GM23338 (cell line): ENCODE results near the gene BAG2. TPM values are rescaled to one million over a fixed set of nuclear protein-coding genes. Genes with fewer than 3 reads are reported as not detected.

ENCODE experiments used
- ATAC-seq: fragments of 200-7000 bp; cut with Tn5 transposase; 3 replicates; pipeline ENCODE4 v1.9.1; 2020
- DNase-seq: peaks from one replicate; pipeline ENCODE4 v3.0.0-alpha.2; 2015; ENCODE audit warnings: low spot score
- H2AFZ ChIP-seq: fragments of 200-600 bp; sonication (generic); 2 replicates; pipeline ENCODE4 v1.8.0; 2016; ENCODE audit warnings: antibody characterized with exemption, mild to moderate bottlenecking, moderate library complexity
- H3F3A ChIP-seq: fragments of 200-600 bp; sonication (generic); replicated peaks from 2 replicates; pipeline ENCODE4 v1.8.0; 2017; ENCODE audit warnings: antibody characterized with exemption, mixed run types, low read depth
- H3K27ac ChIP-seq: fragments of 200-600 bp; sonication (generic); 2 replicates; pipeline ENCODE4 v1.6.1; 2016; ENCODE audit warnings: low read depth
- H3K27me3 ChIP-seq: fragments of 200-600 bp; sonication (generic); 2 replicates; pipeline ENCODE4 v1.8.0; 2016; ENCODE audit warnings: mild to moderate bottlenecking, mixed run types, moderate library complexity; ENCODE audit not compliant: insufficient read depth
- H3K36me3 ChIP-seq: fragments of 200-600 bp; sonication (generic); 2 replicates; pipeline ENCODE4 v1.8.0; 2016; ENCODE audit warnings: mild to moderate bottlenecking; ENCODE audit not compliant: insufficient read depth
- H3K4me1 ChIP-seq: fragments of 200-600 bp; sonication (generic); 2 replicates; pipeline ENCODE4 v1.8.0; 2016; ENCODE audit warnings: mild to moderate bottlenecking, moderate library complexity; ENCODE audit not compliant: insufficient read depth
- H3K4me2 ChIP-seq: fragments of 200-600 bp; sonication (generic); 2 replicates; pipeline ENCODE4 v1.7.1; 2017; ENCODE audit warnings: mixed run types
- H3K4me3 ChIP-seq: fragments of 200-600 bp; sonication (generic); 2 replicates; pipeline ENCODE4 v1.6.1; 2016; ENCODE audit warnings: mixed run types
- H3K79me2 ChIP-seq: fragments of 200-600 bp; sonication (generic); replicated peaks from 2 replicates; pipeline ENCODE4 v1.8.0; 2017; ENCODE audit warnings: mild to moderate bottlenecking; ENCODE audit not compliant: insufficient read depth
- H3K9me2 ChIP-seq: fragments of 200-600 bp; sonication (generic); 2 replicates; pipeline ENCODE4 v1.8.0; 2017; ENCODE audit not compliant: insufficient read depth
- H4K20me1 ChIP-seq: fragments of 200-600 bp; sonication (generic); replicated peaks from 2 replicates; pipeline ENCODE4 v1.8.0; 2017; ENCODE audit warnings: mild to moderate bottlenecking; ENCODE audit not compliant: insufficient read depth
- H3K27ac Mint-ChIP-seq: 2 replicates; pipeline ENCODE4 v1.8.0; 2020; ENCODE audit warnings: inconsistent platforms, mild to moderate bottlenecking, moderate library complexity, mixed read lengths
- H3K27me3 Mint-ChIP-seq: 3 replicates; pipeline ENCODE4 v1.8.0; 2022; ENCODE audit warnings: low read depth, mild to moderate bottlenecking, moderate library complexity, mixed read lengths, inconsistent platforms; ENCODE audit not compliant: insufficient read depth, poor library complexity
- H3K36me3 Mint-ChIP-seq: 3 replicates; pipeline ENCODE4 v1.8.0; 2021; ENCODE audit warnings: low read depth, mild to moderate bottlenecking, inconsistent platforms, moderate library complexity, mixed read lengths
- H3K4me1 Mint-ChIP-seq: 3 replicates; pipeline ENCODE4 v1.8.0; 2020; ENCODE audit warnings: mild to moderate bottlenecking, inconsistent platforms, mixed read lengths
- H3K4me3 Mint-ChIP-seq: 3 replicates; pipeline ENCODE4 v1.8.0; 2021; ENCODE audit warnings: moderate library complexity, mild to moderate bottlenecking, inconsistent platforms, mixed read lengths
- H3K9me3 Mint-ChIP-seq: 3 replicates; pipeline ENCODE4 v1.8.0; 2020; ENCODE audit warnings: moderate library complexity, mild to moderate bottlenecking, inconsistent platforms, mixed read lengths
- EZH2phosphoT487 ChIP-seq: fragments of 200-600 bp; sonication (generic); IDR thresholded peaks from one replicate; pipeline ENCODE4 v1.8.1; 2018; ENCODE audit warnings: antibody characterized with exemption; ENCODE audit not compliant: unreplicated experiment
- JUNB ChIP-seq: IDR thresholded peaks from one replicate; pipeline ENCODE4 v1.6.1; 2016; ENCODE audit warnings: antibody characterized with exemption; ENCODE audit not compliant: unreplicated experiment
- NANOG ChIP-seq: IDR thresholded peaks from 2 replicates; pipeline ENCODE4 v1.6.1; 2016; ENCODE audit warnings: antibody characterized with exemption, borderline replicate concordance
- STAT1 ChIP-seq: IDR thresholded peaks from one replicate; pipeline ENCODE4 v1.6.1; 2016; ENCODE audit warnings: antibody characterized with exemption; ENCODE audit not compliant: unreplicated experiment
- ZNF331 ChIP-seq: fragments of 250-450 bp; sonication (Bioruptor Pico); IDR thresholded peaks from 2 replicates; pipeline ENCODE4 v1.5.0; 2020; ENCODE audit warnings: low read depth, mild to moderate bottlenecking, moderate library complexity
- polyA plus RNA-seq: library from polyadenylated mRNA; unstranded; fragments of >200 nt; fragmentation: Nextera tagmentation; extraction: Ambion mirVana; gene quantifications from 2 replicates; pipeline ENCODE4 v1.2.1, GENCODE V29; 2016
- total RNA-seq: library from RNA; depleted of rRNA; stranded (reverse); fragments of >200 nt; shearing (Covaris generic); gene quantifications from 2 replicates; pipeline ENCODE4 v1.2.3, GENCODE V29; 2014
- TF ChIP-seq, protein P1 (sequence below): IDR thresholded peaks from 2 replicates; pipeline ENCODE4 v1.6.1; 2016; ENCODE audit warnings: antibody characterized with exemption
- TF ChIP-seq, protein P2 (sequence below), 2 experiments: fragments of 200-600 bp in 1 of 2; sonication (generic) in 1 of 2; conservative IDR thresholded peaks; 2 replicates each; pipeline versions ENCODE4 v1.5.1 to v1.6.1; 2016 to 2017; ENCODE audit warnings: antibody characterized with exemption in 2 of 2, low read depth in 2 of 2, mild to moderate bottlenecking in 2 of 2, moderate library complexity in 1 of 2
- TF ChIP-seq, protein P3 (sequence below): fragments of 250-450 bp; sonication (Bioruptor Pico); IDR thresholded peaks from 2 replicates; pipeline ENCODE4 v1.5.0; 2020; ENCODE audit warnings: mild to moderate bottlenecking, moderate library complexity

BAG2 gene
- total and polyA plus RNA-seq, 2 experiments from 2014 or later, result 8.5 to 9.5 TPM

DNA sequence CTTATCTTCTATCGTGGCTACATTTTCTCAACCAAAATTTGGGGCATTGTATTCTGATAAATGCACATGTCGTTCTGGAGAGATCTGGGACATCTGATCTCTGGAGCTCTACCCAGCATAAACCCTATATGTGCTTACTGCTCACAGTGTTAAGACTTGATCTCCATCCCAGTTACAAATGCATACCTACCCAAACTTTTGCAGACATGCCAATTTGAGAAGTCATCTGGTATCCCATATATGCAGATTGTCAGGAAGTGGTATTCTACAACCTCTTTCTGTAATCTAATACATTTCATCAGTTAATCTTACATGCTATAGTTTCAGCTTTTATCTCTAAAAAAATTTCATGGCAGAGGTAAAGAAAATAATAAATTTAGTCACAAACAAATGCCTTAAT lies 11.2 kb downstream of the BAG2 start:
- Histone ChIP-seq H3K36me3 (no peaks in the 10 kb centered on the region; the same call in none of the 2 replicates), H3K9me2 (no peaks in the 10 kb centered on the region), H4K20me1 (peaks cover 6% of the 10 kb centered on the region; the same call in 1 of the 2 replicates), H3K79me2 (peaks cover 27% of the 10 kb centered on the region), H3K27me3 (no peaks in the 10 kb centered on the region), H3K27ac (no peak overlapping the region), H3K4me3 (no peak overlapping the region), H3F3A (no peaks in the 10 kb centered on the region), H3K4me2 (no peak overlapping the region), H3K4me1 (no peaks in the 10 kb centered on the region), H2AFZ (no peak overlapping the region)
- no peaks in the 10 kb centered on the region for H3K9me3 Mint-ChIP-seq
- H3K27ac Mint-ChIP-seq, result no peak overlapping the region
- TF ChIP-seq STAT1 (no peak), JUNB (no peak)
- TF ChIP-seq, protein P1, sequence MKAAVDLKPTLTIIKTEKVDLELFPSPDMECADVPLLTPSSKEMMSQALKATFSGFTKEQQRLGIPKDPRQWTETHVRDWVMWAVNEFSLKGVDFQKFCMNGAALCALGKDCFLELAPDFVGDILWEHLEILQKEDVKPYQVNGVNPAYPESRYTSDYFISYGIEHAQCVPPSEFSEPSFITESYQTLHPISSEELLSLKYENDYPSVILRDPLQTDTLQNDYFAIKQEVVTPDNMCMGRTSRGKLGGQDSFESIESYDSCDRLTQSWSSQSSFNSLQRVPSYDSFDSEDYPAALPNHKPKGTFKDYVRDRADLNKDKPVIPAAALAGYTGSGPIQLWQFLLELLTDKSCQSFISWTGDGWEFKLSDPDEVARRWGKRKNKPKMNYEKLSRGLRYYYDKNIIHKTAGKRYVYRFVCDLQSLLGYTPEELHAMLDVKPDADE, result no peak
- H3K4me1 Mint-ChIP-seq, result no peaks in the 10 kb centered on the region; the same call in 2 of the 3 replicates
- H3K36me3 Mint-ChIP-seq, result peaks cover 15% of the 10 kb centered on the region; the same call in 2 of the 3 replicates
- H3K4me3 Mint-ChIP-seq, result no peak overlapping the region
- H3K27me3 Mint-ChIP-seq, result no peaks in the 10 kb centered on the region
- DNase-seq (no peak), ATAC-seq (no peak)

DNA sequence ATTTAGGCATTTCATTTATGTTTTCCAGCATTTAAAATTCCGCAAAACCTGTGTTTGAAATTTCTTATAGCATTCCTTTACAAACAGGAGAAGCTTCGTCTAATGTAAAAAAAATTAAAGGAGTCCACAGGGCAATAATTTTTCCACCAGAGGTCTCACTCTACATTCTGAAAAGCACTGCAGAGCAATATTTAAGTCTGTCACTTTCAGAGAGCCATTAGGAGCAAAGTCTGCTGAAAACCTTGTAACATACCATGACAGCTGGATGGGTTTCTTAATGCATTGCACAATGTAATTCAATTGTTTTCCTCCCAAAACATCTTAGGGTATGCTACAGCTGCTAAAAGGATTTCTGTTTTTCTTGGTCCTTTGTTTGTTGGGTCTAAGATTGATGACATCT lies 18.0 kb downstream of the BAG2 start:
- ATAC-seq, result no peak
- no peaks in the 10 kb centered on the region for H3F3A ChIP-seq
- H3K27ac ChIP-seq, result no peak overlapping the region
- Mint-ChIP-seq H3K9me3 (no peaks in the 10 kb centered on the region), H3K36me3 (peaks cover 17% of the 10 kb centered on the region; the same call in 2 of the 3 replicates), H3K27ac (no peak overlapping the region), H3K4me1 (no peaks in the 10 kb centered on the region), H3K27me3 (no peaks in the 10 kb centered on the region), H3K4me3 (no peak overlapping the region)
- no peaks in the 10 kb centered on the region for H3K79me2 ChIP-seq
- no peak for DNase-seq
- 0 out of 2 replicates have a peak, but pooled peaks cover 4% of the 10 kb centered on the region for H4K20me1 ChIP-seq
- no peaks in the 10 kb centered on the region for H3K4me1 ChIP-seq
- peaks cover 3% of the 10 kb centered on the region for H3K36me3 ChIP-seq
- H3K4me3 ChIP-seq, result no peak overlapping the region
- no peak overlapping the region for H2AFZ ChIP-seq
- no peaks in the 10 kb centered on the region for H3K9me2 ChIP-seq
- H3K4me2 ChIP-seq, result no peak overlapping the region
- no peak for TF ChIP-seq NANOG
- TF ChIP-seq, protein P2, sequence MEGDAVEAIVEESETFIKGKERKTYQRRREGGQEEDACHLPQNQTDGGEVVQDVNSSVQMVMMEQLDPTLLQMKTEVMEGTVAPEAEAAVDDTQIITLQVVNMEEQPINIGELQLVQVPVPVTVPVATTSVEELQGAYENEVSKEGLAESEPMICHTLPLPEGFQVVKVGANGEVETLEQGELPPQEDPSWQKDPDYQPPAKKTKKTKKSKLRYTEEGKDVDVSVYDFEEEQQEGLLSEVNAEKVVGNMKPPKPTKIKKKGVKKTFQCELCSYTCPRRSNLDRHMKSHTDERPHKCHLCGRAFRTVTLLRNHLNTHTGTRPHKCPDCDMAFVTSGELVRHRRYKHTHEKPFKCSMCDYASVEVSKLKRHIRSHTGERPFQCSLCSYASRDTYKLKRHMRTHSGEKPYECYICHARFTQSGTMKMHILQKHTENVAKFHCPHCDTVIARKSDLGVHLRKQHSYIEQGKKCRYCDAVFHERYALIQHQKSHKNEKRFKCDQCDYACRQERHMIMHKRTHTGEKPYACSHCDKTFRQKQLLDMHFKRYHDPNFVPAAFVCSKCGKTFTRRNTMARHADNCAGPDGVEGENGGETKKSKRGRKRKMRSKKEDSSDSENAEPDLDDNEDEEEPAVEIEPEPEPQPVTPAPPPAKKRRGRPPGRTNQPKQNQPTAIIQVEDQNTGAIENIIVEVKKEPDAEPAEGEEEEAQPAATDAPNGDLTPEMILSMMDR (conservative IDR thresholded peaks at IDR 0.05; ENCODE audit: low read depth in 2 of 2), result peak in 1 of 2 experiments; percentile 14; a peak in 1 of 4 replicates
- H3K27me3 ChIP-seq, result no peaks in the 10 kb centered on the region

DNA sequence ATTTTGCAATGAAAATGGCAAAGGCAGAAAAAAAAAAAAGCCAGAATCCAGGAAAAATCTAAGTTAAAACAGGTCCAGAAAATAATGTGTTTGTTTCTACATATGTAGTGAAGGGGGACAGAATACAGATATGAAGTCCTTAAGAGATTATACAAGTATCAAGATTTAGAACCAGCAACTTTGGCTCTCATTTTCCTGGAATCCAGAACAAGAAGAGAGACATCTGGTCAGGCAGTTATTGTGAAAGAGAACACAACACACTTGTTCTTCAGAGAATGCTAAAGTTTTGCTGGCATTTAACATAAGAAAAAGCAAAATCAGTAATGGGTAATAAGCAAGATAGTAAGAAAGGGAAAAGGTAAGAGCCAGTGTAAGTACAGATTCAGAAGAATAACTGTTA lies 21.1 kb downstream of the BAG2 start:
- Histone ChIP-seq H4K20me1 (peaks cover 4% of the 10 kb centered on the region; the same call in 1 of the 2 replicates), H3K4me3 (no peak overlapping the region), H3K9me2 (no peaks in the 10 kb centered on the region), H3K4me2 (no peak overlapping the region), H3K79me2 (no peaks in the 10 kb centered on the region; the same call in 1 of the 2 replicates), H3K4me1 (no peaks in the 10 kb centered on the region), H3F3A (no peaks in the 10 kb centered on the region), H3K27ac (no peak overlapping the region), H2AFZ (no peak overlapping the region), H3K27me3 (no peaks in the 10 kb centered on the region), H3K36me3 (peaks cover 3% of the 10 kb centered on the region; the same call in 1 of the 2 replicates)
- no peak overlapping the region for H3K4me3 Mint-ChIP-seq
- peaks cover 17% of the 10 kb centered on the region; the same call in 2 of the 3 replicates for H3K36me3 Mint-ChIP-seq
- no peaks in the 10 kb centered on the region for H3K4me1 Mint-ChIP-seq
- no peak overlapping the region for H3K27ac Mint-ChIP-seq
- ATAC-seq (no peak), DNase-seq (no peak)
- H3K27me3 Mint-ChIP-seq, result no peaks in the 10 kb centered on the region
- H3K9me3 Mint-ChIP-seq, result no peaks in the 10 kb centered on the region
- no peak for TF ChIP-seq JUNB
- TF ChIP-seq, protein P3, sequence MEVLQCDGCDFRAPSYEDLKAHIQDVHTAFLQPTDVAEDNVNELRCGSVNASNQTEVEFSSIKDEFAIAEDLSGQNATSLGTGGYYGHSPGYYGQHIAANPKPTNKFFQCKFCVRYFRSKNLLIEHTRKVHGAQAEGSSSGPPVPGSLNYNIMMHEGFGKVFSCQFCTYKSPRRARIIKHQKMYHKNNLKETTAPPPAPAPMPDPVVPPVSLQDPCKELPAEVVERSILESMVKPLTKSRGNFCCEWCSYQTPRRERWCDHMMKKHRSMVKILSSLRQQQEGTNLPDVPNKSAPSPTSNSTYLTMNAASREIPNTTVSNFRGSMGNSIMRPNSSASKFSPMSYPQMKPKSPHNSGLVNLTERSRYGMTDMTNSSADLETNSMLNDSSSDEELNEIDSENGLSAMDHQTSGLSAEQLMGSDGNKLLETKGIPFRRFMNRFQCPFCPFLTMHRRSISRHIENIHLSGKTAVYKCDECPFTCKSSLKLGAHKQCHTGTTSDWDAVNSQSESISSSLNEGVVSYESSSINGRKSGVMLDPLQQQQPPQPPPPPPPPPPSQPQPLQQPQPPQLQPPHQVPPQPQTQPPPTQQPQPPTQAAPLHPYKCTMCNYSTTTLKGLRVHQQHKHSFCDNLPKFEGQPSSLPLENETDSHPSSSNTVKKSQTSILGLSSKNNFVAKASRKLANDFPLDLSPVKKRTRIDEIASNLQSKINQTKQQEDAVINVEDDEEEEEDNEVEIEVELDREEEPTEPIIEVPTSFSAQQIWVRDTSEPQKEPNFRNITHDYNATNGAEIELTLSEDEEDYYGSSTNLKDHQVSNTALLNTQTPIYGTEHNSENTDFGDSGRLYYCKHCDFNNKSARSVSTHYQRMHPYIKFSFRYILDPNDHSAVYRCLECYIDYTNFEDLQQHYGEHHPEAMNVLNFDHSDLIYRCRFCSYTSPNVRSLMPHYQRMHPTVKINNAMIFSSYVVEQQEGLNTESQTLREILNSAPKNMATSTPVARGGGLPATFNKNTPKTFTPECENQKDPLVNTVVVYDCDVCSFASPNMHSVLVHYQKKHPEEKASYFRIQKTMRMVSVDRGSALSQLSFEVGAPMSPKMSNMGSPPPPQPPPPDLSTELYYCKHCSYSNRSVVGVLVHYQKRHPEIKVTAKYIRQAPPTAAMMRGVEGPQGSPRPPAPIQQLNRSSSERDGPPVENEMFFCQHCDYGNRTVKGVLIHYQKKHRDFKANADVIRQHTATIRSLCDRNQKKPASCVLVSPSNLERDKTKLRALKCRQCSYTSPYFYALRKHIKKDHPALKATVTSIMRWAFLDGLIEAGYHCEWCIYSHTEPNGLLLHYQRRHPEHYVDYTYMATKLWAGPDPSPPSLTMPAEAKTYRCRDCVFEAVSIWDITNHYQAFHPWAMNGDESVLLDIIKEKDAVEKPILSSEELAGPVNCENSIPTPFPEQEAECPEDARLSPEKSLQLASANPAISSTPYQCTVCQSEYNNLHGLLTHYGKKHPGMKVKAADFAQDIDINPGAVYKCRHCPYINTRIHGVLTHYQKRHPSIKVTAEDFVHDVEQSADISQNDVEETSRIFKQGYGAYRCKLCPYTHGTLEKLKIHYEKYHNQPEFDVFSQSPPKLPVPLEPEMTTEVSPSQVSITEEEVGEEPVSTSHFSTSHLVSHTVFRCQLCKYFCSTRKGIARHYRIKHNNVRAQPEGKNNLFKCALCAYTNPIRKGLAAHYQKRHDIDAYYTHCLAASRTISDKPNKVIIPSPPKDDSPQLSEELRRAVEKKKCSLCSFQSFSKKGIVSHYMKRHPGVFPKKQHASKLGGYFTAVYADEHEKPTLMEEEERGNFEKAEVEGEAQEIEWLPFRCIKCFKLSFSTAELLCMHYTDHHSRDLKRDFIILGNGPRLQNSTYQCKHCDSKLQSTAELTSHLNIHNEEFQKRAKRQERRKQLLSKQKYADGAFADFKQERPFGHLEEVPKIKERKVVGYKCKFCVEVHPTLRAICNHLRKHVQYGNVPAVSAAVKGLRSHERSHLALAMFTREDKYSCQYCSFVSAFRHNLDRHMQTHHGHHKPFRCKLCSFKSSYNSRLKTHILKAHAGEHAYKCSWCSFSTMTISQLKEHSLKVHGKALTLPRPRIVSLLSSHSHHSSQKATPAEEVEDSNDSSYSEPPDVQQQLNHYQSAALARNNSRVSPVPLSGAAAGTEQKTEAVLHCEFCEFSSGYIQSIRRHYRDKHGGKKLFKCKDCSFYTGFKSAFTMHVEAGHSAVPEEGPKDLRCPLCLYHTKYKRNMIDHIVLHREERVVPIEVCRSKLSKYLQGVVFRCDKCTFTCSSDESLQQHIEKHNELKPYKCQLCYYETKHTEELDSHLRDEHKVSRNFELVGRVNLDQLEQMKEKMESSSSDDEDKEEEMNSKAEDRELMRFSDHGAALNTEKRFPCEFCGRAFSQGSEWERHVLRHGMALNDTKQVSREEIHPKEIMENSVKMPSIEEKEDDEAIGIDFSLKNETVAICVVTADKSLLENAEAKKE (CRISPR knock-in tag), result no peak
- no peak for TF ChIP-seq NANOG
- TF ChIP-seq ZNF331 (CRISPR knock-in tag), result no peak
- no peak for TF ChIP-seq EZH2phosphoT487
- TF ChIP-seq STAT1, result no peak
